Stromal cell of bone marrow (primary cell): Measurements from ENCODE around the gene CARD14.
"Not testable (repeated sequence)": the region's sequence is repeated elsewhere in the genome, so short reads cannot be mapped to it uniquely, and the experiment has no call there.

Experiments
- DNase-seq: peaks from one replicate; pipeline ENCODE4 v3.0.0-alpha.2; 2012; ENCODE audit warnings: low read depth

The CARD14 gene

DNA sequence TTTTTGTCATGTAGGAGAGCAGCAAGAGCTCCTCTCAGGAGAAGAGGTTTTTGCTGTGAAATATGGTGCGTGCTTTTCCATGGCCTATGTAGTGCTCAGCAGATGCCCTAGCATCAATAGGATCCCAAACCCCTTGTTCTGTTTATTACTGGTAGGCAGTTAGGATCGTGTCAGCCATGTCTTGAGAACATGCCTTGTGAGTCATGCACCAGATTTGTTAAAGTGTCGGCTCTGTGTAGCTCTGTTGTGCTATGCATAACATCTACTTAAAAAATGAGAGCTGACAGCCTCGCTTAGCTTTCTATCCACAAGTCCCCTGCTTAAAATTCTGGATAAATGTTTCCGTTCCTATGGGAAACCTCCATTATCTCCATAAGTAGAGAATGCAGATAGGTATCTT lies 18.5 kb upstream of the CARD14 start:
- DNase-seq, result peak; percentile 24

DNA sequence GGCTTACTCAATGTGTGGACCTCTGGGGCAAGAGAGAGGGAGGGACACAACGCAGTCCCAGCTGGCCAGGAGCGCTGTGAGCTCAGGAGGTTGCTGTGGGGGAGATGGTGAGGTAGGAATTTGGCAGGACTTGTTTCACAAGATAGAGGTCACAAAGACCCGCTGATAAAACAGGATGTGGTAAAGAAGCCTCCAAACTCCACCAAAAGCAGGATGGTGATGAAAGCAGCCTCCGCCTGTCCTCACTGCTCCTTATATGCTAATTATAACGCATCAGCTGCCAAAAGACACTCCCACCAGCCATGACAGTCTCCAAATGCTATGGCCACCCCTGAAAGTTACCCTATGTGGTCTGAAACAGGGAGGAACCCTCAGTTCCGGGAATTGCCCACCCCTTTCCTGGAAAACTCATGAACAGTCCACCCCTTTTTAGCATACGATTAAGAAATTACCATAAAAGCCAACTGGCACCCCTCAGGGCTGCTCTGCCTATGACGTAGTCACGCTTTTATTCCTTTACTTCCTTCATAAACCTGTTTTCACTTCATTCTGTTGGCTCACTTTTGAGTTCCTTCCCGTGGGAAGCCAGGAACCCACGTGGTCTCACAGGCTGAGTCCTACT lies 17.6 kb upstream of the CARD14 start:
- no peak for DNase-seq

DNA sequence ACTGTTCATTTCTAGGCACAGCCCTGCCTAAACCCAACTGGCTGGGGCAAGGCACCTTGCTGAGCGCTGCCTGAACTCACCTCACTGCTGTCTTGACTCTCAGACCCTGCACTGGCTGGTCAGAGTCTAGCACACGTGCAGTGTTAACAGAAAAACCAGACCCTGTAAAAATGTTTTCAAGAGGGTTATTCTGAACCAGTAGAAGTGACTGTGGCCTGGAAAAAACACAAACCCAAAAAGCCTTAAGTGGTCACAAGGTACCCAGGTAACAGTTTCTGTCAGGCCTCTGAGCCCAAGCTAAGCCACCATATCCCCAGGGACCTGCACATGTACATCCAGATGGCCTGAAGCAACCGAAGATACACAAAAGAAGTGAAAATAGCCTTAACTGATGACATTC lies 16.8 kb upstream of the CARD14 start:
- DNase-seq, result no peak

DNA sequence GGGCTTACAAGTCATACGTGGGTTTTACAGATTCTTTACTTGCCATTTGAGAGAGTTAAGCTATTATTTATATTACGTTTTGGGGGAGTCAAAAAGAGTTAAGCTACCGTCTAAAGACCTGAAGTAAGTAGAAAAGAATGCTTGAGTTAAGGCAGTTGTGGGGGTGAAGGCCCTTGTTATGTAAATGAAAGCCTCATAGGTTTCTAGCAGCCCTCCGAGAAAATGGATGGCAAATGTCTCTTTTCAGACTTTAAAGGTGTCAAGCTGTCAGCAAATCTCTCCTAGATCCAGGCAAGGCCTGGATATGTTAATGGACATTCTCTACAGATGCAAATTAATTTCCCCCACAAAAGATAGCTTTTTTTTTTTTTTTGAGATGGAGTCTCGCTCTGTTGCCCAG lies 15.7 kb upstream of the CARD14 start:
- no peak for DNase-seq

DNA sequence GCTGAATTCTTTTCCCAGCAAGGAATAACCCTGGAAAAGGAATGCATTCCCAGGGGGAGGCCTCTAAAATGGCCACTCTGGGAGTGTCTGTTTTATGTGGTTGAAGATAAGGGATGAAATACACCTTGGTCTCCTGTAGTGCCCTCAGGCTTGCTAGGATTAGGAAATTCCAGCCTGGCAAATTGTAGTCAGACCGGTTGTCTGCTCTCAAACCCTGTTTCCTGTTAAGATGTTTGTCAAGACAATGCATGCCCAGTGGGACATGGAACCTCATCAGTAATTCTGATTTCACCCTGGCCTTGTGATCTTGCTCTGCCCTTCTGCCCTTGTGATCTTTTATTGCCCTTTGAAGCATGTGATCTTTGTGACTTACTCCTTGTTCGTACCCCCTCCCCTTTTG lies 14.2 kb upstream of the CARD14 start:
- not testable (repeated sequence) for DNase-seq

DNA sequence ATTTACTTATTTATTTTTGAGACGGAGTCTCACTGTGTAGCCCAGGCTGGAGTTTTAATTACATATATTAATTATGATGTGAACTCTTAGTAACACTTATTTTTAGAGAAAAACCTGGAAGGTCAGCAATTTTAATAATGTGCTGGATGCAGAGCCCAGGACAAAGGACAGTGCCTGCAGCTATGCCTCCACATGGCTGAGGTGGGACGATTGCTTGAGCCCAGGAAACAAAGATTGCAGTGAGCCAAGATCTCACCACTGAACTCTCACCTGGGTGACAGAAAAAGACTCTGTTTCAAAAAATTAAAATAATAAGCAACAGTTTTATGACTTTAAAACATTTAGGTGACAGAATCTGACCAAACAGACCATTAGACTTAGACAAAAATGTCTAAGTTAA lies 11.0 kb upstream of the CARD14 start:
- no peak for DNase-seq

DNA sequence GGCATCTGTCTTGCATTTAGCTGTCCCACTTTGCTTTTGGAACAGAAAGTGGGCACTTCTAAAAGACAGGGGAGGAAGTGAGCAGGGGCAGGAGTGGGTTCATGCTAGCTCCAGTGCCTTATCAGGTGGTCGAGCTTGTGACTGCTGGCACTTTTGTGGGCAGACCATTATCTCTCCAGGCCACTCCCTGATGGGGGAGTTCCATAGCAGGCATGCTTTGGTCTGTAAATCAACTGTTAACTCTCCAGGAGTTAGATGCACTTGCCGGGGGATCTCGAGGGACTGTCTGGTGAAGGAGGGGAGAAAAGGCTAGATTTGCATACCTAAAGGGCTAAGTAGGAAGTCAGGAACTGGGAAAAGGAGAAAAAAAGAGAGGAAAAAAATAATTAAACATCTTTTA lies 9.3 kb upstream of the CARD14 start:
- DNase-seq, result no peak

DNA sequence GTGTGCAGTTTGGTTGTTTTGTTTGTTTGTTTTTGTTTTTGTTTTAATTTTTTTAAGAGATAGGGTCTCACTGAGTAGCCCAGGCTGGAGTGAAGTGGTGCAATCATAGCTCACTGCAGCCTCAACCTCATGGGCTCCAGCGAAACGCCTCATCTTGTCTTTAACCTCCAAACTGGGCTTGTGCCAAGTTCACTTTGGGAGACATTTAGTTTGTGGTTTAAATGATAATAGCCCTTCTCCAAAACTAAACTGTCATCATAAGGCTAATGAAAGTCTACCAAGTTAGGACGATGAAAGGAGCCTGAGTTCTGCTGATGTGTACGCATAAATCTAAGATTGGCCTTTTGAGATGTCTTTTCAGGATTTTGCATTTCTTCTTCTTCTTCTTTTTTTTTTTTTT lies 6.5 kb upstream of the CARD14 start:
- DNase-seq, result no peak

DNA sequence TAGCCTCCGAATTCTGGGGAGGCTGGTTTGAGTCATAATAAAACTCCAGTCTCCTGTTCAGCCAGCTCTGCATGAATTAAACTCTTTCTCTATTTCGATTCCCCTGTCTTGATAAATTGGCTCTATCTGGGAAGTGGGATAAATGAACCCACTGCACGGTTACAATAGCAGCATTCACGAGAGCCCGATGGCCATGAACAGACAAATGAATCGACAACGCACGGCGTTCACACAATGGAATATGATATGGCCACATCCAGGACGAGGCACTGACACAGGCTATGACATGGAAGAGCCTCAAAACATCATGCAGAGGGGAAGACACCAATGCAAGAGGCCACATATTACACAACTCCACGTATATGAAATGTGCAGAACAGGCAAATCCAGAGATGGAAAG lies 5.6 kb upstream of the CARD14 start:
- DNase-seq, result no peak

DNA sequence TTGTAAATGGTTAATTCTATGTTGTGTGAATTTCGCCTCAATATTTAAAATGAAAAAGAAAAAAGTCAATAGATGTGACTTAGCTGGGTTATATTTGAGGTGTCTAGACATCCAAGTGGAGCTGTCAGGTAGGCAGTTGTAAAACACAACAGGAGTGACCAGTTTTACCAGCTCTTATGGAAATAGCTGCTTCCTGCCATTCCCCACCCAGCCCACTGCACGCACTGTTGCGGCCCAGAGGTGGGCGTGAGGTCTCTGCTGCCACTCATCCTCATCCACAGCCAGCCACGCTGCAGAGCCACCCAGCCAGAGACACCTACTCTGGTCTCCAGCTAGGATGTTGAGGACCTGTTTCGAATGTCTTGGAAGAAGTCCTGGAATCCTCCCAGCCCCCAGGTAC lies 3.4 kb upstream of the CARD14 start:
- no peak for DNase-seq

DNA sequence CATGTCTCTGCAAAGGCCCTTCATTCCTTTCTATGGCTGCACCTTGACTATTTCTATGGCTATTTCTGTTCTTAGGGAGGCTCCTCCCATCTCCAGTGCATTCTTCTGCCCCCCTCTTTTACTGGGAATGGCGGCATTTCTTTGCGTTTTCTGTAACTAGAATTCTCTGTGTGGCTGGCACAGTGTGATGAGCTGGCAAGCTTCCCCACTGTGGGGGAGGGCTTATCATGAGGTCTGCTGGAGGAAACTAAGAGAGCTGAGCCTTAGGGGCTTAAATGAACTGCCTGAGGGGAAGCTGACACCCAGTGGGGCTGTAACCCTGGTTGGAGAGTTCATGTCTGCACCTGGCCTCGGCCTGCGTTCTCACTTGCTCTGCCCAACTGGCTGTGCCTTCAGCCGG lies 1.5 kb upstream of the CARD14 start:
- no peak for DNase-seq

DNA sequence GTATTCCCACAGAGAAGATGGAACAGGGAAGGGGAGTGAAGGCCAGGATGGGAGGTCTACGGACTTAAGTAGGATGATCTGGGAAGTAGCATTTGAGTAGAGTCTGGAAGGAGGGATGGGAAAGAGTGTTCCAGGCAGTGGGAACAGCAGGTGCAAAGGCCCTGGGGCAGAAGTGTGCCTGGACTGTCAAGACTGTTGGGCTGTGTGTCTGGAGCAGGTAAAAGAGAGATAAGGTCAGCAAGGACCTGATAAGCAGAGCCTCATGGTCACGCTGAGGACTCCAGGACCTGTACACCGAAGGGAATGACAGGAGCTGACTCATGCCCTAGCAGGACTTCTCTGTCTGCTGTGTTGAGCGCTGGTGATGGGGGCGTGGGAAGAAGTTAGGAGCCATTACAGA lies 723 bp upstream of the CARD14 start:
- DNase-seq, result no peak

DNA sequence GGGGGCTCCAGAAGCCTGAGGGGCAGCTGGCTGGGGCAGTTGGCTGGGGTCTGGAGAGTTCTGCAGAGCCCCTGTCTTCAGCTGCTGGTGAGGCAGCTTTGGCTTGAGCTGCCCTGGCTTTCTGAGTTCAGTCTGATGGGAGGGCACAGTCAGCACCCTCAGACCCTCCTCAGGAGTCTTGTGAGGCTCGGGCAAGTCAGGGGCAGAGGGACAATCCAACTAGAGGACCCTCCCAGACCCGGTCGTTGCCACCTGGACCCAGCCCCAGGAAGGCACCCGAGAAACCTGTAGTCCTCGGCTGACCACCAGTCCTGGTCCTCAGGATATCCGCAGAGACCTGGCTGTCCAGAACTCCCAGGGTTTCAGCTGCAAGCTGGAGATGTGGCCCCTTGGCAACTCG lies 1.9 kb downstream of the CARD14 start:
- DNase-seq, result no peak

DNA sequence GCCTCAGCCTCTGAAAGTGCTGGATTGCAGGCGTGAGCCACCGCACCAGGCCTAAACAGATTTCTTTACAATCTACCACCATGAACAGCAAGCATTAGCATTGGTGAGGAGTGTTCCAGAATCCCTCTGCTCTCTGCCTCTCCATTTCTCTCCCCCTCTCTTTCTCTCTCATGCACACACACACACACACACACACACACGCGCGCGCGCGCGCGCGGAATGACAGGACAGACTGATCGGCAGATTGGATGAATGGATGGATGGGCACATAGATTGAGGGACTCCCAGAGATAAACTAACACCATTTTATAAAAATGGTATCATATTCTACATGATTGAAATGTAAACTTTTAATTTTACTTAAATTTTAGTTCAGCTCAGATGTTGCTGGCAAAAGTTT lies 3.3 kb downstream of the CARD14 start:
- no peak for DNase-seq

DNA sequence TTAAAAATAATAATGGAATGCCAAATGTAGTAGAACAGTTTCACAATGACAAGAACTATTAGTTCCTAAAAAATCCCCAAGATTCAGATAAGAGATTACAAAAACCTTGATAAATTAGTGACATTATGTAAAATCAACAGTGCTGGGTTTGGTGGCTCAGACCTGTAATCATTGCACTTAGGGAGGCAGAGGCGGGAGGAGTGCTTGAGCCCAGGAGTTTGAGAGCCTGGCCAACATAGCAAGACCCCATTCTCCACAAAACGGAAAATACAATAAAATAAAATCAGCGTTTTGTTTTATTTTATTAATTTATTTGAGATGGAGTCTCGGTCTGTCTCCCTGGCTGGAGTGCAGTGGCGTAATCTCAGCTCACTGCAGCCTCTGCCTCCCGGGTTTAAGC lies 4.1 kb downstream of the CARD14 start:
- DNase-seq, result no peak

DNA sequence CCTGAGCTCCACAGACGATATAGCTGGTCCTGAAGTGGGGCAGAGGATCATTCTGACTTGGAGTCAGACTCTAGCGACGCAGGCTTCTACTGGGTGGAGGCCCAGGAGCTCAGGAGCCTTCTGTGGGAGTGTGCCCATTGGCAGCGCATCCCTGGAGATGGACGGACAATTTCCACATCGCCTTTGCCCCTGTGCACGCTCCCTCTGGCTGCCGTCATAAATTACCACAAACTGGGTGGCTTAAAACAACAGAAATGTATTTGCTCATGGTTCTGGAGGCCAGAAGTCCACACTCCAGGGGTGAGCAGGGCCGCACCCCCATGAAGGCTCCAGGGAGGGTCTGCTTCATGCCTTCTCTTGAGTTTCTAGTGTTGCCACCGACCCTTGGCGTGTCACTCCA lies 6.9 kb downstream of the CARD14 start:
- DNase-seq, result no peak

DNA sequence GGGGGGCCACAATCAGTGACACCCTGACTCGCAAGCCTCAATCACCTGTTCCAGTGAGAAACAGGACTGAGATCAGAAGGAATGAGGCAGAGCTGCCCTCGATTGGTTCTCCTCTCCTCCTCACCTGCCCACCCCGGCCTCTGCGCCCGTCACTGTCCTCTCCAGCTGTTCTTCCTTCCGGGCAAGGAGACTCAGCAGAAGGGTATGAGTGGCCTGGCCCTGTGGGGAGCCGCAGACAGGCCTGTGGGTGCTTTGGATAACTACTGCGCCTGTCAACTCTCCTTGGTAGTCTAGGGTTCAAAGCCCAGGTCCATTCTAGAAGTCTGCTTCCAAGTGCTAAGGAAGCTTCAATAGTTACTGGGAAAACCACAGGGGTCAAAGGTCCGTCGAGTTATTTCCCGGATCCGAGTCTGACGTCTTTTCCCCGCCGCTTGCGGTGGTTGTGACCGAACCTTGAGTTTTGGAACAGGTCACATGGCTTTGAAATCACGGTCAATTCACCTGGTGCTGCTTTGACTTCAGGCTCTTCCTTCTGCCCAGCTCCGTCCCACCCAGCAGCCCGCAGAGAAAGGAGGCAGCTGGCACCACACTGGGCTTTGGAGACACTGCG lies 8.3 kb downstream of the CARD14 start:
- DNase-seq, result no peak

DNA sequence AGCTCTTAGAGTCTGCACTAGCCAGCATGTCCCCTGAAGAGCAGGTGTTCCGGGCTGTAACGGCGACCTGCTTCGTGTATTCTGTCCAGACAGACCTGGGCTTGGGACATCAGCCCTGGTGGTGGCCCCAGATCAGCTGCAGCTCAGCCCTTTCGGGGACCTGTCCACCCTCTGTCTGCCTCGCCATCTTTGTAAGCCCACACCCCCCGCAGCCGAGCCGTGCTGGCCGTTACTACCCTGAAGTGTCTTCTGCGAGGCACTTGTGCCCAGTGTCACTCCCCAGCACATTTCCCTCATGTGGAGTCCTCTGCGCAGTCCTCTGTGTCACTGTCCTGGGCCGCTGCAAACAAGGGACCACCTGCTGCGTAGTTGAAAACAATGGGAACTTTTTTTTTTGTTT lies 10.4 kb downstream of the CARD14 start:
- DNase-seq, result no peak

DNA sequence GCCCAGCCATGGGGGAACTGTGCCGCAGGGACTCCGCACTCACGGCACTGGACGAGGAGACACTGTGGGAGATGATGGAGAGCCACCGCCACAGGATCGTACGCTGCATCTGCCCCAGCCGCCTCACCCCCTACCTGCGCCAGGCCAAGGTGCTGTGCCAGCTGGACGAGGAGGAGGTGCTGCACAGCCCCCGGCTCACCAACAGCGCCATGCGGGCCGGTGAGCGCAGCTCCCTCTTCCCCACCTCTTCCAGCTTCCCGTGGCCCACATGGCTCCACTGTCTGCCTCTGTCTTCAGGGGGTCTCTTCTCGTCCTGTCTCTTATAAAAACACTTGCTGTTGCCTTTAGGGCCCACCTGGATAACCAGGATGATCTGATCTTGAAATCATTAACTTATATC lies 11.6 kb downstream of the CARD14 start:
- DNase-seq, result no peak

DNA sequence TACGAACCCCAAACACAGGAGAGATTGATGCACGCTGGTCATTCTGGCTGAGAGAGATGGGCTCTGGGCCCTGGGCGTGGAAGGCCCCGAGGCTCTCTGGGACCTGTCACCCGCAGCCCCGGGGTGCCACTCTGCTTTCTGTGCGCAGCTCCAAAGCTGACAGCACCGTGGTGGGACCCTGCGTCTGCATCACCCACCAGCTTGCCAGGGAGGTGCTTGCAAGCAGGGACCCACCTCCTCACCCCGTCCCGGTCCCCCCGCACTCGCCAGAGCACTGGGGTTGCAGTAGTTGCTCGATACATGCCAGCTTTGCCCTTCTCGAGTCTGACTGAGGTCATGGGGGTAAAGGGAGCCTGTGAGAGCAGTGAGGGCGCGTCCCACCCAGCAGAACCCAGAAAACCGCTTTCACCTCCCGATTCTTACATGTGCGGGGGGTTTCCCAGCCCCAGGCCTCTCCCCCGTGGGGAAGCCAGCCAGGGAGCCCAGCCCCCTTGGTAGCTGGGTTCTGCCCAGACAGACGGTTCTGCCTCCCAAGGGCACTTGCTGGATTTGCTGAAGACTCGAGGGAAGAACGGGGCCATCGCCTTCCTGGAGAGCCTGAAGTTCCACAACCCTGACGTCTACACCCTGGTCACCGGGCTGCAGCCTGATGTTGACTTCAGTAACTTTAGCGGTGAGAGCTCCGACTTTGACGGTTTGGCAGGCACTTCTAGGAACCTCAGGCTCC lies 12.5 kb downstream of the CARD14 start:
- DNase-seq, result no peak

DNA sequence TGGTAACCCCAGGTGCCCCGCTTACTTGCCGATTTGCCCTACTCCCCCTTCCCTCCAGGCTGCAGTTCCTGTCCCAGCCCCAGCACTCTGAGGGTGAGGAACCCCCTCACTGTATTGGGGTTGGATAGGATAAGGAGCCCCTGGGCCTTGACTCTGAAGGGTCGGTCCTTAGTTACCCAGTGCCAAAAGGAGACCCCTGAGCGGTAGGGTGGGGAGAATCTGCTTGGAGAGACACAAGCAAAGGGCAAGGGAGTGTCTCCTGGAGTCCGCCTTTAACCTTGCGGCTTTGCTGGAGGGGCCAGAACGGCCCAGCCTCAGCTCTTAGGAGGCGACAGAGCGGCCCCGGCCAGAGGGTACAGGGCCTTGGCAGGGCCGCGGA lies 13.0 kb downstream of the CARD14 start:
- no peak for DNase-seq

DNA sequence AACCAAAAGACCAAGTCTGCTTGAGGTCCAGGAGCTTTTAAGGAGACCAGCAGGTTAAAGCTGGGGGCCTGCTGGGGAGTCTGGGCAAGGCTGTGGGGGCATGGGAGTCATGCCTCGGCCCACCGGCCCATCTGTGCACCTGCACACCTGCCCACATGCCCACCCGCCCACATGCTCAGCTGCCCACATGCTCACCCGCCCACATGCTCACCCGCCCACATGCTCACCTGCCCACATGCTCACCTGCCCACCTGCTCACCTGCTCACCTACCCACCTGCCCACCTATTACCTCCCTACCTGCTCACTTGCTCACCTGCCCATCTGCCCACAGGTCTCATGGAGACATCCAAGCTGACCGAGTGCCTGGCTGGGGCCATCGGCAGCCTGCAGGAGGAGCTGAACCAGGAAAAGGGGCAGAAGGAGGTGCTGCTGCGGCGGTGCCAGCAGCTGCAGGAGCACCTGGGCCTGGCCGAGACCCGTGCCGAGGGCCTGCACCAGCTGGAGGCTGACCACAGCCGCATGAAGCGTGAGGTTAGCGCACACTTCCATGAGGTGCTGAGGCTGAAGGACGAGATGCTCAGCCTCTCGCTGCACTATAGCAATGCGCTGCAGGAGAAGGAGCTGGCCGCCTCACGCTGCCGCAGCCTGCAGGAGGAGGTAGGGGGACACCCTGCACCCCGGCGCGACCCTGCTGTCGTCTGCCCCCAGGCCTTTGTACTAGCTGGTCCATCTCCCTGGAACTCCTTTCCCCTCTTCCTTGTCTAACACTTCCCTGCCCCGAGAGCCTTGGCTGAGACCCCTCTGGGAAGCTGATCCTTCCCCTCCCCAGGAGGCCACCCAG lies 14.0 kb downstream of the CARD14 start:
- DNase-seq, result no peak

DNA sequence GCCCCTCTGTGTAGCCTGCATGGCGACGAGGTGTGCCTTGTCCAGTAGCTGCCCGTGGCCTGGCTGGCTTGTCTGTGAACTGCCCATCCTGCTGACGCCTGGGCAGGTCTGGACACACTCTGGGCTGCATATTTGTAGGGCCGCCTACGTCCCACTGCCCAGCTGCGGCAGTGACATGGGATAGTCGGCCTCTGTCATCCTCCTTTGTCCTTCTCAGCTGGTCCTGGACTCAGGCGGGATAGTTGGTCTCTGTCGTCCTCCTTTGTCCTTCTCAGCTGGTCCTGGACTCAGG lies 14.5 kb downstream of the CARD14 start:
- DNase-seq, result no peak
